OCI-LY1 (cell line): ENCODE data around the gene KRTDAP.
"Not testable (repeated sequence)": the region's sequence is repeated elsewhere in the genome, so short reads cannot be mapped to it uniquely, and the experiment has no call there.

Experiments used
- H2AFZ ChIP-seq: fragments of 200-600 bp; sonication (generic), shearing (Covaris generic); 2 replicates; pipeline ENCODE4 v1.6.0; 2014; ENCODE audit warnings: antibody characterized with exemption, mild to moderate bottlenecking, low read length
- H3F3A ChIP-seq: fragments of 200-600 bp; sonication (generic), shearing (Covaris generic); 2 replicates; pipeline ENCODE4 v1.6.0; 2014; ENCODE audit warnings: mild to moderate bottlenecking, antibody characterized with exemption, low read length, moderate library complexity; ENCODE audit not compliant: insufficient read depth
- H3K27ac ChIP-seq: fragments of 200-600 bp; sonication (generic); 2 replicates; pipeline ENCODE4 v1.5.1; 2014; ENCODE audit warnings: low read length, mixed run types, mild to moderate bottlenecking, low read depth; ENCODE audit not compliant: poor library complexity, severe bottlenecking
- H3K27me3 ChIP-seq: fragments of 200-600 bp; sonication (generic); 2 replicates; pipeline ENCODE4 v1.6.0; 2014; ENCODE audit warnings: antibody characterized with exemption, mild to moderate bottlenecking, low read length, moderate library complexity; ENCODE audit not compliant: insufficient read depth
- H3K36me3 ChIP-seq: fragments of 200-600 bp; sonication (generic); 2 replicates; pipeline ENCODE4 v1.6.1; 2014; ENCODE audit warnings: mild to moderate bottlenecking, antibody characterized with exemption, low read length, moderate library complexity, mixed read lengths; ENCODE audit not compliant: insufficient read depth
- H3K4me1 ChIP-seq: fragments of 200-600 bp; sonication (generic); 2 replicates; pipeline ENCODE4 v1.5.1; 2014; ENCODE audit warnings: mild to moderate bottlenecking, low read length, moderate library complexity; ENCODE audit not compliant: insufficient read depth, severe bottlenecking
- H3K4me2 ChIP-seq: fragments of 200-600 bp; sonication (generic), shearing (Covaris generic); 2 replicates; pipeline ENCODE4 v1.6.1; 2014; ENCODE audit warnings: low read length
- H3K4me3 ChIP-seq: fragments of 200-600 bp; sonication (generic); 2 replicates; pipeline ENCODE4 v1.5.1; 2014; ENCODE audit warnings: low read length, low read depth, mild to moderate bottlenecking, mixed read lengths; ENCODE audit not compliant: poor library complexity, severe bottlenecking
- H3K79me2 ChIP-seq: fragments of 200-600 bp; shearing (Covaris generic); 2 replicates; pipeline ENCODE4 v1.6.1; 2016; ENCODE audit warnings: mixed run types, low read length, mixed read lengths; ENCODE audit not compliant: insufficient read depth
- H3K9ac ChIP-seq: fragments of 200-600 bp; sonication (generic), shearing (Covaris generic); 2 replicates; pipeline ENCODE4 v1.6.1; 2014; ENCODE audit warnings: mild to moderate bottlenecking, low read length, mixed read lengths
- H3K9me2 ChIP-seq: fragments of 200-600 bp; sonication (generic), shearing (Covaris generic); 2 replicates; pipeline ENCODE4 v1.6.1; 2014; ENCODE audit warnings: low read depth, mild to moderate bottlenecking, low read length, mixed read lengths
- H3K9me3 ChIP-seq: fragments of 200-600 bp; shearing (Covaris generic); 2 replicates; pipeline ENCODE4 v1.6.1; 2014; ENCODE audit warnings: low read length, mixed read lengths
- H4K20me1 ChIP-seq: fragments of 200-600 bp; sonication (generic), shearing (Covaris generic); 2 replicates; pipeline ENCODE4 v1.6.0; 2016; ENCODE audit warnings: mild to moderate bottlenecking, low read length; ENCODE audit not compliant: insufficient read depth
- EZH2 ChIP-seq: fragments of 200-600 bp; sonication (generic), shearing (Covaris generic); IDR thresholded peaks from 2 replicates; pipeline ENCODE4 v1.8.0; 2017; ENCODE audit warnings: borderline replicate concordance, mixed run types, mild to moderate bottlenecking, antibody characterized with exemption, low read length, moderate library complexity, mixed read lengths
- TF ChIP-seq, protein P1 (sequence below): fragments of 200-600 bp; sonication (generic), shearing (Covaris generic); IDR thresholded peaks from 2 replicates; pipeline ENCODE4 v1.5.1; 2017; ENCODE audit warnings: mild to moderate bottlenecking, antibody characterized with exemption, low read length, moderate library complexity, mixed read lengths

KRTDAP gene

DNA sequence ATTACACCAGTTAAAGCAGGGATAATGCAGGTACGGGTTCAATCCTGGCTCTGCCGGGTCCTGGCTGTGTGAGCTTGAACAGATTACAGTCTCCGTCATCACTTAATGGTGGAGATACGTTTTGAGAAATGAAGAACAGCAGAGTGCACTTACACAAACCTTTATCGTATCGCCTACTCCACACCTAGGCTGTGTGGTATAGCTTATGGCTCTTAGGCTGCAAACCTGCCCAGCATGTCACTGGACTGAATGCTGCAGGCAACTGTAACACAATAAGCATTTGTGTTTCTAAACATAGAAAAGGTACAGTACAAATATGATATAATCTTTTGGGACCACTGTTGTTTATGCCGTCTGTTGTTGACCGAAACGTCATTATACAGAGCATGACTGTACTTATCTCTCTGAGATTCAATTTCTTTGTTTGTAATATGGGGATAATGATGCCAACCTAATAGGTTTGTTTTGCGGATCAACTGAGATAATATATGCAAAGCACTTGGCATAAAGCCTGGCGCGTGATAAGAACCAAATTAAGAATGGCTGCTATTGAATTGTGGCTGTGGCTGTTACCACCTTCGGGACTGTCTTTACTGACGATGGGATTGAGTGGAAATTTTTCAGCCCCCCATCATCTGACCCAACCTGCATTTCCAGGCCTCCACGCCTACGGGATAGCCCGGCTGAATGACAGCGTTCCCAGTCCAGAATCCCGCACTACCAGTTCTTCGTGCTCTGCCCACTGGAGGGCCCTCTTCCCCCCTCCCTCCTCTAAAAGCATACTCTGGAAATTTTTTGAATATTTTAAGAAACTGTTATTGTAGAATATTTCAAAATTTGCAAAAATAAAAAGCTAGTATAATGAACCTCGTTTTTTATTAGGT, 11.2 kb downstream of the KRTDAP start:
- Histone ChIP-seq H3F3A (no peaks in the 10 kb centered on the region), H3K4me2 (no peak overlapping the region), H3K79me2 (no peaks in the 10 kb centered on the region), H3K27me3 (peaks cover 3% of the 10 kb centered on the region), H3K36me3 (no peaks in the 10 kb centered on the region), H4K20me1 (no peaks in the 10 kb centered on the region), H3K4me1 (no peaks in the 10 kb centered on the region), H3K9me3 (no peaks in the 10 kb centered on the region), H3K27ac (no peak overlapping the region), H3K9me2 (no peaks in the 10 kb centered on the region), H2AFZ (no peak overlapping the region), H3K9ac (no peak overlapping the region), H3K4me3 (no peak overlapping the region)
- TF ChIP-seq, protein P1, sequence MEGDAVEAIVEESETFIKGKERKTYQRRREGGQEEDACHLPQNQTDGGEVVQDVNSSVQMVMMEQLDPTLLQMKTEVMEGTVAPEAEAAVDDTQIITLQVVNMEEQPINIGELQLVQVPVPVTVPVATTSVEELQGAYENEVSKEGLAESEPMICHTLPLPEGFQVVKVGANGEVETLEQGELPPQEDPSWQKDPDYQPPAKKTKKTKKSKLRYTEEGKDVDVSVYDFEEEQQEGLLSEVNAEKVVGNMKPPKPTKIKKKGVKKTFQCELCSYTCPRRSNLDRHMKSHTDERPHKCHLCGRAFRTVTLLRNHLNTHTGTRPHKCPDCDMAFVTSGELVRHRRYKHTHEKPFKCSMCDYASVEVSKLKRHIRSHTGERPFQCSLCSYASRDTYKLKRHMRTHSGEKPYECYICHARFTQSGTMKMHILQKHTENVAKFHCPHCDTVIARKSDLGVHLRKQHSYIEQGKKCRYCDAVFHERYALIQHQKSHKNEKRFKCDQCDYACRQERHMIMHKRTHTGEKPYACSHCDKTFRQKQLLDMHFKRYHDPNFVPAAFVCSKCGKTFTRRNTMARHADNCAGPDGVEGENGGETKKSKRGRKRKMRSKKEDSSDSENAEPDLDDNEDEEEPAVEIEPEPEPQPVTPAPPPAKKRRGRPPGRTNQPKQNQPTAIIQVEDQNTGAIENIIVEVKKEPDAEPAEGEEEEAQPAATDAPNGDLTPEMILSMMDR, result no peak
- TF ChIP-seq EZH2, result no peak

DNA sequence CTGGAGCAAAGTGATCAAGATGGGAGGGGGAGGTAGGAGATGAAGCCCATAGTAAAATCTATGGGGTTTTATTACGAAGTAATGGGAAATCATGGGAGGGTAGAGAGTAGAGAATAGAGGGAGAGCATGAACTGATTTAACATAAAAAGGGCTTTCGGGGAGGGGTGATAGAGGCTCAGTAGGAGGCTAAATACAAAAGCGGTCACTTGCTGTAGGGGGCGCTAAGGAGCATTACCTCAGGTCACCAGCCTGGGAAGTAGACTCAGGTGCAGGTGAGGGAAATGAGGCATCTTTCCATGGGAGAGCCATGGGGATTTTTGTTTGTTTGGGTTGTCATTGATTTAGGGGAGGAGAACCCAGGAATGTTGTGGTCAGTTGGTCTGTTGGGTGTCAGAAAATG, 14.1 kb downstream of the KRTDAP start:
- TF ChIP-seq EZH2, result no peak
- TF ChIP-seq, protein P1, result peak; percentile 52
- Histone ChIP-seq H3K9me2 (no peaks in the 10 kb centered on the region), H3K9ac (no peak overlapping the region), H3K27ac (no peak overlapping the region), H3F3A (no peaks in the 10 kb centered on the region), H3K79me2 (no peaks in the 10 kb centered on the region), H3K9me3 (no peaks in the 10 kb centered on the region), H2AFZ (no peak overlapping the region), H3K4me3 (no peak overlapping the region), H4K20me1 (no peaks in the 10 kb centered on the region), H3K27me3 (peaks cover 3% of the 10 kb centered on the region), H3K4me1 (no peaks in the 10 kb centered on the region), H3K4me2 (no peak overlapping the region), H3K36me3 (no peaks in the 10 kb centered on the region)

DNA sequence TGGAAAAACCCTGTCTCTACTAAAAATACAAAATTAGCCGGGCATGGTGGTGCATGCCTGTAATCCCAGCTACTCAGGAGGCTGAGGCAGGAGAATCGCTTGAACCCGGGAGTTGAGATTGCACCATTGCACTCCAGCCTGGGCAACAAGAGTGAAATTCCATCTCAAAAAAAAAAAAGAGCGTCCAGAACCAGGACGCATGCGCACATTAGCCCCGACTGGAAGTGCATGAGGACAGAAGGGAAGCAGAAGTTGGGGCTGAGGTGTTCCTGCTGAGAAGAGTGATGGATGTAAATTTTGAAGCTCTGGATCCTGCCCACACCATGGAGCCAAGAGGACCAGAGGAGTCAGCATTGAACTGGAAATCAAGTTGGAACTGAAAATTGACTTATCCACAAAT, 15.7 kb downstream of the KRTDAP start:
- not testable (repeated sequence) for H3K4me2 ChIP-seq, H3K4me1 ChIP-seq, H2AFZ ChIP-seq, H3K79me2 ChIP-seq, H3F3A ChIP-seq, H3K9me3 ChIP-seq, H3K27ac ChIP-seq, H3K4me3 ChIP-seq, H4K20me1 ChIP-seq, H3K27me3 ChIP-seq, H3K9me2 ChIP-seq, H3K9ac ChIP-seq, H3K36me3 ChIP-seq

DNA sequence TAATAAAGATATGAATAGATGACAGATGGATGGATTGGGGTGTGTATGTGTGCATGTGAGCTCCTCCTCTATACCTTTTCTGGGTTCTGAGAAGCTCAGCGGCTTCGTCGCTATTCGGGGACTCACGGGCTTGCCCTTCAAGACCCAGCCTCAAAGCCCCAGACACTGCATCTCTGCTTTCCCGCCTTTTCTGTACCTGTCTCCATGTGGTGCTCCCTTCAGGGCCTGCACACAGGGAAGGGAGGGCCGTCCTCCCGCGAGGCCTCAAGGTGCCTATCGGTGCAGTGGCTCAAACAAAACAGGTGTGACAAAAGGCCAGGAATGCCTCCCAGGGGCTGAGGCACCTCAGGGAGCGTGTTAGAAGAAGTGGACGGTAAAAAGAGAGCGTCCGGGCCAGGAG, 16.2 kb downstream of the KRTDAP start:
- Histone ChIP-seq H3K9ac (no peak overlapping the region), H3K27ac (no peak overlapping the region), H3K9me2 (no peaks in the 10 kb centered on the region), H3K4me1 (no peaks in the 10 kb centered on the region), H2AFZ (no peak overlapping the region), H4K20me1 (no peaks in the 10 kb centered on the region), H3K4me2 (no peak overlapping the region), H3K4me3 (no peak overlapping the region), H3K79me2 (no peaks in the 10 kb centered on the region), H3K27me3 (peaks cover 3% of the 10 kb centered on the region), H3F3A (no peaks in the 10 kb centered on the region), H3K36me3 (no peaks in the 10 kb centered on the region), H3K9me3 (no peaks in the 10 kb centered on the region)
- no peak for TF ChIP-seq EZH2
- TF ChIP-seq, protein P1, result no peak
